NCI-H526 treated with DMSO at 0.1 percent for 48 hours (cell line): Measurements from ENCODE around the gene KCNE3.

Experiments used
- DNase-seq: peaks from one replicate; lab custom pipeline; 2025; lab: John Stamatoyannopoulos, UW

Gene KCNE3, protein sequence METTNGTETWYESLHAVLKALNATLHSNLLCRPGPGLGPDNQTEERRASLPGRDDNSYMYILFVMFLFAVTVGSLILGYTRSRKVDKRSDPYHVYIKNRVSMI

DNA sequence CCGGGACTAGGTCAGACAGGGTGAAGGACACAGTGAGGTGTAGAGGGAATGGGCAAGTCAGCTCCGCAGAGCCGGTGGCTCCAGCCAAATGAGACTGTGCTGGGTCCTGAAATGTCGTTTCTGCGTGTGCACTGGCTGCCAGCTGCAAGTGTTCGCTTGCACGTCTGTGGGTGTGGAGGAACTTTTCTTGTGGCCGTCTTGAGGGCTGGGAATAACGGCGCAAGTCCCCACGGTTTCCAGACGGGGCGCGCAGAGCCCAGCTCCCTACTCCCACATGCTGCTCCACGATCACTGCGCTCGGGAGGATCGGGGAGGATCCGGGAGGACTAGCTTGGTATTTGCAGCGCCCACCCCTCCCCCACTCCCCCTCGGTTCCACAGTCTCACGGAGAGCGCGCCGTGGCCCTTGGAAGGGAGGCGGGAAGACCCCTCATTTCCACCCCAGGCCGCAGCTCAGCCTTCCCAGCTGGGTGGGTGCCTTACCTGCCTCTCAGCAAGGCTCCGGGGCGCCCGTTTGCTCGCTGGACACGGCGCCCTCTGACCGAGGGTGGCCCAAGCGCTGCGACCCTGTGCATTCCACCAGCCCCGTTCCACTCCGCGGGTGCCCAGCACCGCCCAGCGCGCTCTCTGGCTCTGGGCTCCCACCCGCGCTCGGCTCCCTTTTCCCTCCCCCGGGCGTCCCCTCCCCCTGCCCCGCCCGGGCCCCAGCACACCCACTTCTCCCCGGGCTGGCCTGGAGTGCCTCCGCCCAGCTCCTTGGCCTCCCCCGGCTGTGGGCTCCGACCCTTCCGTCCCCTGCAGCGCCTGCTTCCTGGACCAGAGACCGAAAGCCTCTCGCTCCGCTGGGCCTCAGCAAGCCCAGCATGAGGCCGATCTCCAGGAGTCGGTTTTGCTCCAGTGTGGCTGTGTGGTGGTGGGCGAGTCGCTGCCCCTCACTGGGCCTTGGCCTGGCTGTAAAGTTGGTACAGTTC lies at the start of gene KCNE3:
Gene KCNE3, minus strand, starts transcription at position 634 of the 970 bp plus-strand sequence. CDS start 9,986 bp downstream, outside the sequence.
- no peak for DNase-seq

DNA sequence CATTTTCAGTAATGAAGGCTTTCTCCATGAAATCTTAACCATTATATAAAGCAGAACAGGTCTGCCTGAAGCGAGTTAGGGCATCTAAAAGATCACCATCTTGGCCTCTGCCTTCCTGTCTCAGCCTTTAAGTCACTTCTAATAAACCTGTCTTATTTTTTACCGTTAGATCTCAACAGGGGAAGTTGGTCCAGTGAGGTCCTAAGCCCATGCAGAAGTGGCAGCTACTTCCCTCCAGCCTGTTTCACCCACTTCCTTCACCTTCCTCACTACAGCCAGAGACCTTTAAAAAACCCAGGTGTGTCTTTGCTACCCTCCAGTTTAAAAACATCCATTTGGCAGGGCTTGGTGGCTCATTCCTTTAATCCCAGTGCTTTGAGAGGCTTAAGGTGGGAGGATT lies 40.2 kb upstream of the KCNE3 start:
- no peak for DNase-seq

DNA sequence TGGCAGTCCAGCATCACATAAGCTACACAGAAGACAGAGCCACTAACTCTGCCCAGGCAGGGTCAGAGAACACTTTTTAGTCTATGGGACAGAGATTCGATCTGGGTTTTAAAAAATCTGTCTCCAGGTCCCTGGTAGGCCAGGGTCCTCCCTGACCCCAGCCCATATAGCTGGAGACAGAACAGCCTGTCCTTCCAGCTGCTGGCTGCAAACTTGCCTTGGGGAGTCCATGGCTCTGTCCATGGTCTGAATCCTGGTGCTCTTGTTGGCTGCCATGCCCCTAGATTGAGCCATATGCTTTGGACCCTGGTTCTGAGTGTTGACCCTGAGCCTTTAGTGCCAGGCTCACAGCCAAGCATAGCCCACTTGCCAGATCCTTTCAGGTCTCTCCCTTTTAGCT lies 39.5 kb upstream of the KCNE3 start:
- no peak for DNase-seq

DNA sequence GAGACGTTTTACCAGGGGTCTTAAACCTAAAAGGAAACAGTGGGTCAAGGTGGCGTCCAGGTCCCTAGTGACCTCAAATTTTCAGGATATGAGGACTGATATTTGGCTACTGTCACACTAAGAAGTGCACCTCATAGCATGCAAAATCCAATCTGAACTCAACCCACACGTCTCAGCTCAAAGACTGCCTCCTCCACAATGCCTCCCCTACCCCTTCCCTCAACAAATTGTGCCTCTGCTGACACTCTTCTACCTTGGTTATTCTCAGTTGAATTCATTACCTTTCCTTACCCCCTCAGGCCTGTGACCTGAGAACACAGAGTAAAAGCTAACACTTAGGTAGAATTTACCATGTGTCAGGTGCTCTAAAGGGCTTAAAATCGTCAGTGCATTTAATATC lies 38.6 kb upstream of the KCNE3 start:
- DNase-seq: no peak

DNA sequence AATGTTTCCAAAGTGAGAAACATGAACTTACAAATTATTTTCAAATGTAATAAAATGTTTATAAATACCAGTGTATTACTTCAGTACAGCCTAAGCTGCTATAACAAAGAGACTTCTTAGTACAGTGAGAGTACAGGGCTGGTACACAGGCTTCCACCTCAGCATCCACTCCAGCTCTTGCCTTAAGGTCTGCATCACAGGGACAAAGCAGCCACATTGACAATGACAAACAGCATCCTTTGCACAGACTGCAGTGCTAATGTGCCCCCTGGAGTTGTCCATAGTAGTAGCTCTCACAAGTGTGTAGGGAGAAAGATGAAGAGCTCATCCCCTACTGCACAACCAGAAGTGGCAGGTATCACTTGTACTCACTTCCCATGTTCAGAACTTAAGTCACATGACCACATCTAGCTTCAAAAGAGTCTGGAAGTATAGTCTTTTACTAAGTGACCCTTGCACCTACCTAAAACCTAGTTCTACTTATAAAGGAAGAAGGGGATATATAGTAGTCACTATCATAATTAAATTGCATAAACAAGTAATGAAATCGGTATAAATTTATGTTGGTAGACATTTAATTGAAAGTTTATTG lies 36.8 kb upstream of the KCNE3 start:
- no peak for DNase-seq

DNA sequence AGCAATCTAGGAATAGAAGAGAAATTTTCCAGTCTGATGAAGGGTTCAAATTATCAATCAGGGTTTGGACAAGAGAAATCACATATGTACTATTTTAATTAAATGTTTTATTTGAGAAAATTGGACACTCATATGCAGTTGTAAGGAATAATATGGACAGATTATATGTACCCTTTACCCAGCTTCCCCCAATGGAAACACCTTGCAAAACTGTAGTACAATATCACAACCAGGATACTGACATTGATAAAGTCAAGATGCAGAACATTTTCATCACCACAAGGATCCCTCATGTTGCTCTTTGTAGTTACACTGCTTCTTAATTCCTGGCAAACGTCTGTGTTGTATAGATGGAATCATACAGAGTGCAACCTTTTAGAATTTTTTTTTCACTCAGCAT lies 27.6 kb upstream of the KCNE3 start:
- DNase-seq: no peak

DNA sequence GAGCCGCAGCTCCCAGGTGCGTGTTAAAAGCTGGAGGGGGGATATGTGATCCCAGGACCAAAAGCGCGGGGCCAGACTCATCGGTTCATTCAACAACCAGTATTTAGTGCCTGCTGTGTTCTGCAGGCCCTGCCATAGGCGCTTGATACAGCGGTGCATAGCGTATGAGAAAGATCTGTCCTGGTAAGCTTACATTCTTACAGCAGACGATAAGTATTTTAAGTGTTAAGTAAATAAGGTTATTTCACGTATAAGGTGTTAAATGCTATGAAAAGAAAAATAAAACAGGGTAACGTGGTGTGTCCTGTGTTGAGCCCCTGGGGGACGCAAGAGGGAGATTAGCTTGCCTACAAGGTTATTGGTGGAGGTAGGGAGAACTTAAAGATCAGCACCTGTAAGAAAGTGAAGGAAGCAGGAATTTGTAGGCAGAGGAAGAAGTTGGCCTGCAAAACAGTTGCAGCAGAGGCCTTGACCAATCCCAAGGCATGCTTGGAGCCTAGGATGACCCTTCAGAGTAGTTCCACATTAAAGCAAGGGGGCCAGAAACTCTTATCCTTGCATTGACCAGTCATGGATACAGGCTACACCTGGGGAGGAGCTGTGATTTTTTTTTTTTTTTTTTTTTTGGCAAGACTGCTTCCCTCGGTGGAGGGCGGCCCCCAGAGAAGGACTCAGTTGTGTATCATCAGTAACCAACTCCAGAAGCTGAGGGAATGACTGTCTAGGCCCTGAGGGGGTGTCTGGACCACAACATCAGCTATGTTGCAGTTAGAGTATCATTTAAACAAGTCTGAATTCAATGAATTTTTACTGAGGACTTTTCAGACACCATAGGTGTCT lies 26.7 kb upstream of the KCNE3 start:
- DNase-seq: no peak

DNA sequence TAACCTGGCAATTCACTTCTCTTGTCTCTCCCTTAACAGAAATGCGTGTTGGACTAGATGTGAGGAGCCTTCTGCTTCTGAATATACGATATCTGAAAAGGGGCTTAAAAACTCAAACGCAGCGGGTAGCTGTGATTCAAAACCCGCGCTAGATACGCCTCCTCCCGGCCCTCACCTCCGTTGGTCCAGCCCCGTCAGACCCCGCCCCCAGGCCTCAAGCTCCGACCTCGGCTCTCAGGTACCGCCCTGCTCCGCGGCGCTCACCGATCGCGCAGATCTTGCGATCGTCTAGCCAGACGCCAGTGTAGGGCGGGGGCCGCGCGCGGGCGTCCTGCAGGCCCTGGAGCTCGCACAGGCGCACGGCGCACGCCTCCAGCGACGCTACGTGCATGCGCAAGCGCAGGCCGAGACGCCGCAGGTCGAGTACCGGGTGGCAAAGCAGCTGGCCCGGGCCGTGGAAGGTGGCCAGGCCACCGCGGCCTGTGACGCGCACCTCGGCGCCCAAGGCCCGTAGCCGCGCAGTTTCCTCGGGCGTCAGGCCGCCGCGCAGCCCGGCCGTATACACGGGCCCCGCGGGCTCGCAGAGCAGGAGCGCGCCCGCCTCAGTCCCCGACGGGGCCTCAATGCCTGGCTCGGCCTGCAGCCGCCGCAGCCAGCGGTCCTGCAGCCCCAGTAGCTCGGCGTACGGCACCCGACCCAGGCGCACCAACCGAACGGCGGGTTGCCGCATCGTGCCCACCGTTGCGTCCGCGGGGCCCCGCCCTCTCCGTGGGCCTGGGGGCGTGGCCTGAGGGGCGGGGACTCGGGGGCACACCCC lies 25.8 kb upstream of the KCNE3 start, which contains the start of gene LIPT2:
Gene LIPT2, minus strand, starts transcription at position 751 of the 817 bp plus-strand sequence. Its CDS starts 21 bp downstream, at position 730.
- peak; percentile 96 for DNase-seq

DNA sequence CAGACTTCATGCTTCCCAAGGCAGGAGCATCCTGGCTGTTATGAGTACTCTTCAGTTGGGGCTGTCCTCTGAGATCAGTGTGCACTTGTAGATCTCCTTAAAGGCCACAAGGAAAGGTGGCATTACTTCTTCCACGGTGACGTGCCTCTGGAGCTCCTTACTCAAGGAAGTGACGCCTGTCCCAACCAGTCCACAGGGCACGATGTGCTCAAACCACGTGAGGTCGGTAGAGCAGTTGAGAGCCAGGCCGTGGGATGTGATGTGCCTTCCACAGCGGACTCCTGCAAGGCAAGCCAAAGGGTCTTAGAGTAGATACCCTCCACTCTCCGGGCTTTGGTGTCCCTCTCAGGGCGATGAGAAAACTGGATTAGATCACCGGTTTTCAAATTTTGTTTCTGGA lies 24.7 kb upstream of the KCNE3 start:
- no peak for DNase-seq

DNA sequence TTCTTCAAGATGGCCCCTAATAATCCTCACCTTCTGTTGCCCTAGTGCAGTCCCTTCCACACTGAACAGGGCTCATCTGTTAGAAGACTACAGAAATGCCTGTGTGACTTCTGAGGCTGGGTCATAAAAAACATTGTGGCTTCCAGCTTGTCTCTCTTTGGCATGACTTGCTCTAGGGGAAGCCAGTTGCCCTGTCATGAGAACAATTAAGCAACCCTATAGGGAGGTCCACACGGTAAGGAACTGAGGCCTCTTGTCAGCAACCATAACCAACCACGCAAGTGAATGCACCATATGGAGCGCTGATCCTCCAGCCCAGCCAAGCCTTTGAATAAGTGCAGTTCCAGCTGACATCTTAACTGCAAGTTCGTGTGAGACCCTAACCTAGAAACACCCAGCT lies 23.6 kb upstream of the KCNE3 start:
- no peak for DNase-seq

DNA sequence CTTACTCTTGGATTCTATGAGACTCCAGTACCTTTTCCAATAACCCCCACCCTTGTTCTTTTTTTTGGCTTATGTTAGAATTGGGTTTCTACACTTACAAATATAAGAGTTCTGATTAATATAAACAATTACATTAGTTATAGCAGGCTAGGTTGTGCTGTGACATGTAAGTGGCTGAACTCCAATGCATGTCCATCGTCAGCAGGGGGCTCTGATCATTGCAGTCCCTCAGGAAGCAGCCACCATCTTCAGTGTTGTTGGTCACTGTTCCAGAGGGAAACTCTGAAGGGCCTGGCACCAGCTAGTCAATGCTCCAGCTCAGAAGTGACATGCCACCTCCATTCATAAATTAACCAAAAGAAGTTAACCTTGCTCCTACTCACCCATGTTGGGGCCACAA lies 20.5 kb upstream of the KCNE3 start:
- DNase-seq: no peak

DNA sequence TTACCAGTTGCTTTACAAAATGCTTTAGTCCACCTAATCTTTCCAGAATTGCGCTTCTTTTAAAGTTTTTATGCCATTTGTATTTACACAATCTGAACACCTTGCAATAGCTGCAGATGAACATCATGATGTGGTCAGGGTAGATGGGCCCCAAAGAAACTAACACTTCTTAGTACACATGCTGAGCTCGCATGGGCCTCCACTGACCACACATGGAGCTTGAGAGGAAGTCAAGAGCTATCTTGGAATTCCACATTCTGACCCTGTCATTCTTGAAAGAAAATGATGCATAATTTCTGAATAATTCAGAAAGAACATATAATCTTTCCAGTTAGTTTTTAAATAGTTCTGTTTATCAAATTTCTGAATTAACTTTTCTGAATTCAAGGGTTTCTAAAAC lies 18.5 kb upstream of the KCNE3 start:
- DNase-seq: no peak

DNA sequence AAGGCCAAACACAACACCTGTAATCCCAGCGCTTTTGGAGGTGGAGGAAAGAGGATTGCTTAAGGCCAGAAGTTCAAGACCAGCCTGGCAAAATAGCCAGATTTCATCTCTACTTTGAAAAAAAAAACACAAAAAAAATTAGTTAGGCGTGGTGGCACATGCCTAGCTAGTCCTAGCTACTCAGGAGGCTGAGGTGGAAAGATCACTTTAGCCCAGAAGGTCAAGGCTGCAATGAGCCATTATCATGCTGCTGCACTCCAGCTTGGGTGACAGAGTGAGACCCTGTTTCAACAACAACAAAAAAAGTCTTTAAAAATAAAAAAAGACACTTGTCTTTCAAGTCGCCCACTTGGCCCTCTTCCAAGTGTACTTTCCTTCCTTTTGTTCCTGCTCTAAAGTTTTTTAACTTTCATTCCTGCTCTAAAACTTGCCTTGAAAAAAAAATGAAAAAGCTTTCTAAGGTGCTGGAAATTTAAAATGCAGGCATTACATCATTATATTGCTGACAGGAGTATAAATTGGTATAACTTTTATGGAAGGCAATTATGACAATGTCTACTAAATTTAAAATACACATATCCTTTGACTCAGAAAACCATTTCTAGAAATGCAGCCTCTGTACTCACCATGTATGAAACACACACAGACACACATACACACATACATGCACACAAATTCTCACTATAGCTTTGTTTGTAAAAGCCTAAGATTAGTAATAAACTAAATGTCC lies 13.5 kb upstream of the KCNE3 start:
- no peak for DNase-seq

DNA sequence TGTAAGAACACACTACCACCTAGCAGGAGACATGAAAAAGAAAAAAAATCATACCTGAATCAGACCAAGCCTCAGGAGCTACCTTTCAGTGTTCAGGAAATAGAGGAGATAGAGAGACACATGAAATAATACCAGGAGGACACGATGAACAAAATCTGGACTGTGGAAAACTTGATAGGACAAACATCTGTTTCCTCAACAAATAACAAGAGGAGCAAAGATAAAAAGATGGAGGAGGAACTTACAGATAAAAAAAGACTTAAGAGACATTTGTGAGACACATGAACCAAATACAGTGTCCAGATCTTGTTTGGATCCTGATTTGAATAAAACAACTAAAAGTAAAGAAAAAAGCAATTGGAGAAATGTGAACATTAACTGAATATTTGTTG lies 12.4 kb upstream of the KCNE3 start:
- no peak for DNase-seq

DNA sequence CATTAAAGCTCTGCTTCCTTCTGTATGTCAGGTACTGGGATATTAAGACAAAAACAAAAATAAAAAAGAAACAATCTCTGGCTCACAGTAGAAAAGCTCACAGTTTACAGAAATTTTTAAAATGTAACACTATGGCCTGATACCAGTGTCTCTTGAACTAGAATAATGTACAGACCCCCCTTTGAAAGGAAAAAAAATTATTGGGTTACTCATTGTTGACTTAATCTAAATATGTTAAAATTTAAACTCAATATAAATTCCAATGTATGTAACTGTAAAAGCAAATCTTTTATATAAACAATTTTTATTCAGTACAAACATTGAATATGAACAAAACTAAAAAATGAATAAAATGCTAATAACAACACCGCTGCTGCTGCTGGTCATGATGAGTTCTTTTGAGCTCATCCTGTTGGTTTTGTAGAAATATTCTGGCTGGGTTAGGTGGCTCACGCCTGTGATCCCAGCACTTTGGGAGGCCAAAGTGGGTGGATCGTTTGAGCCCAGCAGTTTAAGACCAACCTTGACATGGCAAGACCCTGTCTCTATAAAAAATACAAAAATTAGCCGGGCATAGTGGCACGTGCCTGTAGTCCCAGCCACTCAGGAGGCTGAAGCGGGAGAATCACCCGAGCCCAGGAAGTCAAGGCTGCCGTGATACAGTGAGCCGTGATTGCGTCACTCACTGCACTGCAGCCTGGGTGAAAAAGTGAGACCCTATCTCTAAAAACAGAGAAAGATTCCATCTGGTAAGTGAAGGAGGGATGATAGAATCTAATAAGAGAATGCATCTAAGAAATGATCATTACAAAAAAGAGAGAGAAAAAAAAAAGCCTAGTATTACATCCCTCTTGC lies 11.8 kb upstream of the KCNE3 start:
- DNase-seq: no peak

DNA sequence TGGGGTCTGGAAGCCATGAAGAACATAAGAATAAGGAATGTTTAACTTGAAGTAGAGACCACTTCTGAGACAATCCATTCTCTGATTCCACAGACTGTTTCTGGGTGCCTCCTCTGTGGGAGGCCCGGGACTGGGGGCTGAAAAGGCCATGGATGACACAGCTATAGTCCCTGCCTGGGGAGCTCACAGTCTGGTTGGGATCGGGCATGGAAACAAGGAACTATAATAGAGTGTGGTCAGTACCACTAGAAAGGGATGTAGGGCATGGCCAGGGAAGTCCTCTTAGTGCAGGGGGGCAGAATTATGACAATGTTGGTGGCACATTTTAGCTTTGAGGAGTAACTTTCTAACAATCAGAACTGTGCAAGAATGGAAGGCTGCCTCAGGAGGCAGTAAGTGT lies 9.2 kb upstream of the KCNE3 start:
- DNase-seq: no peak

DNA sequence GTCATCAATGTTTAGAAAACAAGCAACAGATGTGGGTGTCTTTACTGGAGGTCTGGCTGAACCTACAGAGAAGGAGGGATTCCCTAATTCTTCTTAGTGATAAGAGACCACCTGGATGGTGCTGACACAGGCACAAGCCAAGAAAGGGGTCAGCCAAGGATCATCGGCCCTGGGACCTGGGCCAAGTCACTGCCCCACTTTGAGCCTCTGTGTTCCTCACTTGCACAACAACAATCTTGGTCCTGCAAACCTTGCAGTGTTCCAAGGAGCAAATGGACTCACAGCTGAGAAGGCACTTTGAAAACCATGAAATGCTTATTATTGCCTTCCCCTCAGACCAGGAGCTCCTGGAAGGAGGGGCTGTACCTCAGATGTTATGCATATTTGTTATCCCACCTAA lies 7.0 kb upstream of the KCNE3 start:
- no peak for DNase-seq

DNA sequence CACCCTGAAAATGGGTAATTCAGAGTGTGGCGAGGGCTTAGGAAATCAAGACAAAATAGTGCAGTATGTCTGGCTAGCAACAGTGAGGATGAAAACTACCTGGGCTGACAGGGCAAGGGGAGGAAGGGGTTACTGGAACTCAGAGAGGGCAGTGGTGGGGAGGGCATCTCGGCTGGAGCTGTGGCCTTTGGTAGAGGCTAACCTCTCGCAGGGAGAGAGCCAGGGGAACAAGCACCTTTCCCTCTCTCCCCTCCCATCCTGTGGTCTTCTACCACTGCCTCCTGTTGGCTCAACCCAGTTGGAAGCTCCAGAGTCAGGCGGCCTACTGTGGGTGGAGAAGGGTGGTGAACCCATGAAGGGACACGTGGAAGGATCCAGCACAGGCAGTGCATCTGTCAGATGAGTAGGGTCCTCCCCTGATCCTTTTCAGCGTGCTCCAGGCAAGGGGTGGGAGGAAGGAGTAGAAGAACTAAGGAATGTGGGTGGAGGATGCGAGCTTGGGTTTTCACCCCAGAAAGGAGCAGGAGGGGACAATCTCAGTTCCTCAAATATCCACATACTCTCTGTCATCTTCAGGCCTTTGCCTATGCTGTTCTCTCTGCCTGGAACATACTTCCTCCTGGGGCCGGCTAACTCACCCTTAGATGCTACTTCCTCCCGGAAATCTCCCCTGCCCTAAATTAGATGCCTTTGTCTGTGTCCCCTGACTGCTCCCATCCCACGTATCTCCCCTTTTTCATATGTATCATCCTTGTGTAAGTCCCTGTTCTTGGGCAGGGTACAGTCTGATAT lies 6.2 kb upstream of the KCNE3 start:
- DNase-seq: no peak
